Muscle layer of duodenum (tissue), 2 donors: Measurements from ENCODE around the gene PLEKHD1.
"Not testable (repeated sequence)": the region's sequence is repeated elsewhere in the genome, so short reads cannot be mapped to it uniquely, and the experiment has no call there.

Experiments used
- H3K27ac ChIP-seq: one replicate; pipeline ENCODE4 v1.7.0; 2013; ENCODE audit warnings: mild to moderate bottlenecking, low read length
- H3K27me3 ChIP-seq: one replicate; pipeline ENCODE4 v1.7.0; 2013; ENCODE audit warnings: low read depth, mild to moderate bottlenecking, control low read depth, low read length
- H3K36me3 ChIP-seq, 2 donors: one replicate each; pipeline ENCODE4 v1.7.0; 2013; ENCODE audit warnings: low read length in 2 of 2, control low read depth in 1 of 2, mild to moderate bottlenecking in 1 of 2; ENCODE audit not compliant: insufficient read depth in 2 of 2, control insufficient read depth in 1 of 2
- H3K4me1 ChIP-seq, 2 donors: one replicate each; pipeline ENCODE4 v1.7.0; 2013; ENCODE audit warnings: low read length in 2 of 2, mild to moderate bottlenecking in 2 of 2, control low read depth in 1 of 2, moderate library complexity in 1 of 2; ENCODE audit not compliant: insufficient read depth in 2 of 2, control insufficient read depth in 1 of 2
- H3K4me3 ChIP-seq, 2 donors: one replicate each; pipeline ENCODE4 v1.7.0; 2013; ENCODE audit warnings: low read length in 2 of 2, low read depth in 1 of 2, mild to moderate bottlenecking in 1 of 2
- H3K9me3 ChIP-seq, 2 donors: one replicate each; pipeline ENCODE4 v1.7.0; 2013; ENCODE audit warnings: low read length in 2 of 2, control low read depth in 1 of 2, mild to moderate bottlenecking in 1 of 2; ENCODE audit not compliant: control insufficient read depth in 1 of 2
- donor health status: healthy.

Gene PLEKHD1

GRCh38 chr14:69468949-69469348 is 15.6 kb upstream of the PLEKHD1 start:
- H3K36me3 ChIP-seq, result no peaks in the 10 kb centered on the region
- H3K27ac ChIP-seq, result no peak overlapping the region
- H3K9me3 ChIP-seq, result no peaks in the 10 kb centered on the region
- no peaks in the 10 kb centered on the region for H3K4me1 ChIP-seq
- no peaks in the 10 kb centered on the region for H3K27me3 ChIP-seq
- H3K4me3 ChIP-seq, result no peak overlapping the region

GRCh38 chr14:69471436-69471835 is 13.1 kb upstream of the PLEKHD1 start:
- Histone ChIP-seq H3K4me1 (no peaks in the 10 kb centered on the region), H3K4me3 (no peak overlapping the region), H3K27me3 (no peaks in the 10 kb centered on the region), H3K9me3 (no peaks in the 10 kb centered on the region), H3K27ac (no peak overlapping the region), H3K36me3 (no peaks in the 10 kb centered on the region)

- Histone ChIP-seq H3K4me3 (no peak overlapping the region), H3K4me1 (no peaks in the 10 kb centered on the region), H3K27ac (no peak overlapping the region), H3K36me3 (no peaks in the 10 kb centered on the region), H3K9me3 (no peaks in the 10 kb centered on the region), H3K27me3 (no peaks in the 10 kb centered on the region)
These were observed 12.6 kb upstream of the PLEKHD1 start for GRCh38 chr14:69471916-69472315.

GRCh38 chr14:69473260-69473659 is 11.3 kb upstream of the PLEKHD1 start:
- Histone ChIP-seq H3K27me3 (no peaks in the 10 kb centered on the region), H3K4me3 (no peak overlapping the region)

GRCh38 chr14:69473946-69474345 is 10.6 kb upstream of the PLEKHD1 start:
- H3K4me3 ChIP-seq, result no peak overlapping the region
- H3K4me1 ChIP-seq, result no peaks in the 10 kb centered on the region
- H3K9me3 ChIP-seq, result no peaks in the 10 kb centered on the region
- no peak overlapping the region for H3K27ac ChIP-seq
- H3K27me3 ChIP-seq, result no peaks in the 10 kb centered on the region
- no peaks in the 10 kb centered on the region for H3K36me3 ChIP-seq

More at GRCh38 chr14:69473260-69473659, 11.3 kb upstream of the PLEKHD1 start:
- Histone ChIP-seq H3K4me1 (no peaks in the 10 kb centered on the region), H3K9me3 (no peaks in the 10 kb centered on the region), H3K27ac (no peak overlapping the region), H3K36me3 (no peaks in the 10 kb centered on the region)

GRCh38 chr14:69475194-69475818 is 9.2 kb upstream of the PLEKHD1 start:
- Histone ChIP-seq H3K27ac (no peak overlapping the region), H3K4me1 (no peaks in the 10 kb centered on the region), H3K9me3 (no peaks in the 10 kb centered on the region), H3K4me3 (no peak overlapping the region), H3K36me3 (no peaks in the 10 kb centered on the region), H3K27me3 (no peaks in the 10 kb centered on the region)

GRCh38 chr14:69476824-69477450 is 7.6 kb upstream of the PLEKHD1 start:
- not testable (repeated sequence) for H3K27me3 ChIP-seq, H3K4me1 ChIP-seq, H3K9me3 ChIP-seq, H3K36me3 ChIP-seq, H3K4me3 ChIP-seq, H3K27ac ChIP-seq

GRCh38 chr14:69478055-69478454 is 6.5 kb upstream of the PLEKHD1 start:
- H3K36me3 ChIP-seq, H3K9me3 ChIP-seq, H3K4me1 ChIP-seq, H3K27ac ChIP-seq, H3K4me3 ChIP-seq, H3K27me3 ChIP-seq: not testable (repeated sequence)

GRCh38 chr14:69479696-69480095 is 4.8 kb upstream of the PLEKHD1 start:
- Histone ChIP-seq H3K9me3 (no peaks in the 10 kb centered on the region), H3K27ac (no peak overlapping the region)

GRCh38 chr14:69480136-69480535 is 4.4 kb upstream of the PLEKHD1 start:
- H3K36me3 ChIP-seq, result no peaks in the 10 kb centered on the region
- peaks cover 0 to 18% of the 10 kb centered on the region in 2 donors for H3K4me1 ChIP-seq
- no peak overlapping the region for H3K27ac ChIP-seq
- H3K9me3 ChIP-seq, result no peaks in the 10 kb centered on the region
- H3K27me3 ChIP-seq, result peaks cover 18% of the 10 kb centered on the region
- H3K4me3 ChIP-seq, result no peak overlapping the region

More at GRCh38 chr14:69479696-69480095, 4.8 kb upstream of the PLEKHD1 start:
- Histone ChIP-seq H3K27me3 (peaks cover 13% of the 10 kb centered on the region), H3K4me1 (peaks cover 0 to 14% of the 10 kb centered on the region in 2 donors), H3K4me3 (no peak overlapping the region), H3K36me3 (no peaks in the 10 kb centered on the region)

GRCh38 chr14:69481815-69482568 is 2.5 kb upstream of the PLEKHD1 start:
- H3K4me3 ChIP-seq, result no peak overlapping the region
- H3K27me3 ChIP-seq, result peaks cover 27% of the 10 kb centered on the region
- H3K27ac ChIP-seq, result no peak overlapping the region

More at GRCh38 chr14:69481815-69482568, 2.5 kb upstream of the PLEKHD1 start:
- no peaks in the 10 kb centered on the region for H3K36me3 ChIP-seq
- H3K9me3 ChIP-seq, result no peaks in the 10 kb centered on the region
- H3K4me1 ChIP-seq, result peaks cover 0 to 19% of the 10 kb centered on the region in 2 donors
